ENCODE data around the gene XPA. TPM values are rescaled to one million over a fixed set of nuclear protein-coding genes. Genes with fewer than 3 reads are reported as not detected.
A peak's percentile ranks its signal among the peaks of the same experiment; 100 is the strongest.
"Not testable (repeated sequence)": the region's sequence is repeated elsewhere in the genome, so short reads cannot be mapped to it uniquely, and the experiment has no call there.

XPA gene
- total RNA-seq, 1 donor from 2014 or later, result 5.8 TPM

- Histone ChIP-seq H3K4me1 (no peaks in the 10 kb centered on the region), H3K27me3 (ENCODE audit: low read depth) (peaks cover 9% of the 10 kb centered on the region), H3K9me3 (replicated peaks) (no peaks in the 10 kb centered on the region), H3K4me3 (no peak overlapping the region), H3K27ac (replicated peaks) (no peak overlapping the region), H3K36me3 (no peaks in the 10 kb centered on the region)
- intact Hi-C loops (cut with micrococcal nuclease), result no loop called here
- TF ChIP-seq, protein P1, sequence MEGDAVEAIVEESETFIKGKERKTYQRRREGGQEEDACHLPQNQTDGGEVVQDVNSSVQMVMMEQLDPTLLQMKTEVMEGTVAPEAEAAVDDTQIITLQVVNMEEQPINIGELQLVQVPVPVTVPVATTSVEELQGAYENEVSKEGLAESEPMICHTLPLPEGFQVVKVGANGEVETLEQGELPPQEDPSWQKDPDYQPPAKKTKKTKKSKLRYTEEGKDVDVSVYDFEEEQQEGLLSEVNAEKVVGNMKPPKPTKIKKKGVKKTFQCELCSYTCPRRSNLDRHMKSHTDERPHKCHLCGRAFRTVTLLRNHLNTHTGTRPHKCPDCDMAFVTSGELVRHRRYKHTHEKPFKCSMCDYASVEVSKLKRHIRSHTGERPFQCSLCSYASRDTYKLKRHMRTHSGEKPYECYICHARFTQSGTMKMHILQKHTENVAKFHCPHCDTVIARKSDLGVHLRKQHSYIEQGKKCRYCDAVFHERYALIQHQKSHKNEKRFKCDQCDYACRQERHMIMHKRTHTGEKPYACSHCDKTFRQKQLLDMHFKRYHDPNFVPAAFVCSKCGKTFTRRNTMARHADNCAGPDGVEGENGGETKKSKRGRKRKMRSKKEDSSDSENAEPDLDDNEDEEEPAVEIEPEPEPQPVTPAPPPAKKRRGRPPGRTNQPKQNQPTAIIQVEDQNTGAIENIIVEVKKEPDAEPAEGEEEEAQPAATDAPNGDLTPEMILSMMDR (IDR thresholded peaks at IDR 0.05; ENCODE audit: borderline replicate concordance), result no peak
- no peak for DNase-seq
Observed at GRCh38 chr9:97703437-97704344, 6.6 kb upstream of the XPA start.

DNA sequence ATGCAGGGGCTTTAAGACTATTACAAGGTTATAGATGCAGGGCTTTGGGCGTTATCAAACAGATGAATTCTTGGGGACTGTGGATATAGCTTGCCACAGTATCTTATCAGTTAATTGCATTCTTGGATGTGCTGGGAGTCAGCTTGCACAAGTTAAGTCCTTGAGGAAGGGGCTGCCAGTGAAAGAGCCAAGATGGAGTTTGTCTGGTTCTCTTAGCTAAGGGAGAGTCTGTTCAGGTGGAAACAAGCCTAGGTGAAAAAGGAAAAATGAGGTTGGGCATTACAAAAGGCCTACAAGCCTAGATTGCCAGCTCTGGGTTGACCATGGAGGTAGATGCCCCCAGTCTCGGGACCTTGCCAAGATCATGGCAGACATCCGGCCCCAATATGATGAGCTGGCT lies 2.7 kb upstream of the XPA start:
- H3K9me3 ChIP-seq (replicated peaks); DNase-seq; intact Hi-C loops (cut with micrococcal nuclease): not testable (repeated sequence)

DNA sequence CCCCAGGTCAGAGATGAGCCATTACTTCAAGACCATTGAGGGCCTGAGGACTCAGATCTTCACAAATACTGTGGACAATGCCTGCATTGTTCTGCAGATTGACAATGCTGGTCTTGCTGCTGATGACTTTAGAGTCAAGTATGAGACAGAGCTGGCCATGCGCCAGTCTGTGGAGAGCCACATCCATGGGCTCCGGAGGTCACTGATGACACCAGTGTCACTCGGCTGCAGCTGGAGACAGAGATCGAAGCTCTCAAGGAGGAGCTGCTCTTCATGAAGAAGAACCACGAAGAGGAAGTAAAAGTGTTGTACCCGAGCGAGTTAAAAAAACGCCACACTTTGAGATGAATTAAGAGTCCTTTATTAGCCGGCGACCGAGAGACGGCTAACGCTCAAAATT lies 2.1 kb upstream of the XPA start:
- DNase-seq; H3K9me3 ChIP-seq (replicated peaks); intact Hi-C loops (cut with micrococcal nuclease); H3K36me3 ChIP-seq; H3K27ac ChIP-seq (replicated peaks); H3K27me3 ChIP-seq (ENCODE audit: low read depth); H3K4me3 ChIP-seq: not testable (repeated sequence)
- H3K4me1 ChIP-seq, result peaks cover 34% of the 10 kb centered on the region

More for the DNA sequence above, 2.7 kb upstream of the XPA start:
- H3K27ac ChIP-seq (replicated peaks); H3K27me3 ChIP-seq (ENCODE audit: low read depth); H3K36me3 ChIP-seq; H3K4me3 ChIP-seq: not testable (repeated sequence)
- H3K4me1 ChIP-seq, result peaks cover 29% of the 10 kb centered on the region

- no peaks in the 10 kb centered on the region for H3K9me3 ChIP-seq (replicated peaks)
- intact Hi-C loops (cut with micrococcal nuclease), result no loop called here
- no peaks in the 10 kb centered on the region for H3K27me3 ChIP-seq (ENCODE audit: low read depth)
- no peak overlapping the region for H3K27ac ChIP-seq (replicated peaks)
- no peak overlapping the region for H3K4me3 ChIP-seq
- no peaks in the 10 kb centered on the region for H3K36me3 ChIP-seq
- peaks cover 38% of the 10 kb centered on the region for H3K4me1 ChIP-seq
- DNase-seq, result no peak
- TF ChIP-seq, protein P1 (IDR thresholded peaks at IDR 0.05; ENCODE audit: borderline replicate concordance), result no peak
Observed at GRCh38 chr9:97698865-97699264, 1.7 kb upstream of the XPA start.

GRCh38 chr9:97697837-97698236 lies 697 bp upstream of the XPA start:
- peaks cover 45% of the 10 kb centered on the region for H3K4me1 ChIP-seq
- H3K4me3 ChIP-seq, result peak overlapping the region; percentile 85
- no peaks in the 10 kb centered on the region for H3K9me3 ChIP-seq (replicated peaks)
- TF ChIP-seq, protein P1 (IDR thresholded peaks at IDR 0.05; ENCODE audit: borderline replicate concordance), result no peak
- no peak for DNase-seq
- no peaks in the 10 kb centered on the region for H3K27me3 ChIP-seq (ENCODE audit: low read depth)
- peak overlapping the region; percentile 96 for H3K27ac ChIP-seq (replicated peaks)
- intact Hi-C loops (cut with micrococcal nuclease), result no loop called here
- peaks cover 4% of the 10 kb centered on the region for H3K36me3 ChIP-seq

- Histone ChIP-seq H3K27me3 (ENCODE audit: low read depth) (no peaks in the 10 kb centered on the region), H3K36me3 (peaks cover 20% of the 10 kb centered on the region), H3K27ac (replicated peaks) (peak overlapping the region; percentile 96), H3K4me3 (peak overlapping the region; percentile 85), H3K9me3 (replicated peaks) (no peaks in the 10 kb centered on the region), H3K4me1 (peaks cover 45% of the 10 kb centered on the region)
- intact Hi-C loops (cut with micrococcal nuclease), result no loop called here
- TF ChIP-seq, protein P1 (IDR thresholded peaks at IDR 0.05; ENCODE audit: borderline replicate concordance), result no peak
- DNase-seq, result no peak
Observed at GRCh38 chr9:97695995-97696802, 941 bp downstream of the XPA start.

Measured in left ventricle myocardium inferior (tissue), 1 donor.